Forelimb muscle (tissue), 1 donor: ENCODE data around the gene ITGB6. TPM values are rescaled to one million over a fixed set of nuclear protein-coding genes. Genes with fewer than 3 reads are reported as not detected.
A peak's percentile ranks its signal among the peaks of the same experiment; 100 is the strongest.

Experiments used
- DNase-seq: peaks from one replicate; pipeline ENCODE4 v3.0.0-alpha.2; 2013; ENCODE audit warnings: low read depth
- polyA plus RNA-seq: library from polyadenylated mRNA; unstranded; fragments of 120-200 nt; gene quantifications from one replicate; pipeline ENCODE4 v1.2.1, GENCODE V29; 2013; ENCODE audit not compliant: insufficient read length

ITGB6 gene
- polyA plus RNA-seq, 1 donor, result 47.9 TPM

- DNase-seq, result no peak
These were observed 112.0 kb downstream of the ITGB6 start for GRCh38 chr2:160087854-160088745.

GRCh38 chr2:160085662-160086061 lies 114.4 kb downstream of the ITGB6 start:
- DNase-seq, result no peak

- DNase-seq, result no peak
These were observed 121.9 kb downstream of the ITGB6 start for GRCh38 chr2:160077912-160078810.

GRCh38 chr2:160076914-160077313 lies 123.2 kb downstream of the ITGB6 start:
- no peak for DNase-seq

- DNase-seq, result no peak
These were observed 123.8 kb downstream of the ITGB6 start for GRCh38 chr2:160076241-160076640.

GRCh38 chr2:160075171-160075570 lies 124.9 kb downstream of the ITGB6 start:
- no peak for DNase-seq

GRCh38 chr2:160073284-160073888 lies 126.7 kb downstream of the ITGB6 start:
- no peak for DNase-seq

GRCh38 chr2:160068906-160069305 lies 131.2 kb downstream of the ITGB6 start:
- no peak for DNase-seq

- DNase-seq, result no peak
These were observed 135.2 kb downstream of the ITGB6 start for GRCh38 chr2:160064916-160065315.

GRCh38 chr2:160063879-160064612 lies 136.0 kb downstream of the ITGB6 start:
- no peak for DNase-seq

- no peak for DNase-seq
These were observed 136.8 kb downstream of the ITGB6 start for GRCh38 chr2:160063271-160063670.

GRCh38 chr2:160062292-160063005 lies 137.6 kb downstream of the ITGB6 start, which contains the start of gene PLA2R1:
PLA2R1 (minus strand) TSS chr2:160062615; CDS start chr2:160062403, 212 bp downstream.
- DNase-seq, result no peak

- DNase-seq, result no peak
These were observed 138.2 kb downstream of the ITGB6 start for GRCh38 chr2:160061944-160062291.

GRCh38 chr2:160061533-160061932 lies 138.5 kb downstream of the ITGB6 start:
- DNase-seq, result no peak

GRCh38 chr2:160060297-160060696 lies 139.8 kb downstream of the ITGB6 start:
- no peak for DNase-seq

GRCh38 chr2:160057356-160057755 lies 142.7 kb downstream of the ITGB6 start:
- DNase-seq, result no peak

GRCh38 chr2:160055726-160056108 lies 144.4 kb downstream of the ITGB6 start:
- DNase-seq, result no peak

GRCh38 chr2:160054984-160055725 lies 144.9 kb downstream of the ITGB6 start:
- peak; percentile 35 for DNase-seq

- DNase-seq, result no peak
These were observed 146.1 kb downstream of the ITGB6 start for GRCh38 chr2:160053946-160054345.

GRCh38 chr2:160052531-160052930 lies 147.5 kb downstream of the ITGB6 start:
- DNase-seq, result no peak
